HG03460 (cell line): ENCODE data around the gene PALMD.

Experiments used
- ATAC-seq: cut with Tn5 transposase; IDR thresholded peaks from one replicate; pipeline ENCODE4 v1.9.1; 2021; ENCODE audit not compliant: unreplicated experiment

PALMD gene

DNA sequence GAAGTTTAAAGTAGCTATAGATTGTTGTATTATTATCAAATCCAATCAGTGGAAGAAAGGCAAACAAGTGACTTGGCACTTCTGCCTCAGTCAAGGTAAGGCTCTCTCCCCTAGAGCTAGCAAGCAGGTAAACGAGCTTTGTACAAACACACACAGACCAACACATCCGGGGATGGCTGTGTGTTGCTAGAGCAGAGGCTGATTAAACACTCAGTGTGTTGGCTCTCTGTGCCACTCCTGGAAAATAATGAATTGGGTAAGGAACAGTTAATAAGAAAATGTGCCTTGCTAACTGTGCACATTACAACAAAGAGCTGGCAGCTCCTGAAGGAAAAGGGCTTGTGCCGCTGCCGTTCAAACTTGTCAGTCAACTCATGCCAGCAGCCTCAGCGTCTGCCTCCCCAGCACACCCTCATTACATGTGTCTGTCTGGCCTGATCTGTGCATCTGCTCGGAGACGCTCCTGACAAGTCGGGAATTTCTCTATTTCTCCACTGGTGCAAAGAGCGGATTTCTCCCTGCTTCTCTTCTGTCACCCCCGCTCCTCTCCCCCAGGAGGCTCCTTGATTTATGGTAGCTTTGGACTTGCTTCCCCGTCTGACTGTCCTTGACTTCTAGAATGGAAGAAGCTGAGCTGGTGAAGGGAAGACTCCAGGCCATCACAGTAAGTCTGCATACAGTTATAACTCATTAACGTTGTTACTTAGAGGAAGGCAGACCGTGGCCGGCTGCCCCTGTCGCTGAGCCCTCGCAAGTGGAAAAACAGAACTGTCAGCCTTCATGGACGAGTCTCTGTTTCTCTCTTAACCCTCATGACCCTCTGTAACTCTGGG is at the start of gene PALMD:
PALMD (plus strand) TSS at position 415 of the 833 bp plus-strand sequence; CDS start at position 620, 205 bp downstream.
- no peak for ATAC-seq

DNA sequence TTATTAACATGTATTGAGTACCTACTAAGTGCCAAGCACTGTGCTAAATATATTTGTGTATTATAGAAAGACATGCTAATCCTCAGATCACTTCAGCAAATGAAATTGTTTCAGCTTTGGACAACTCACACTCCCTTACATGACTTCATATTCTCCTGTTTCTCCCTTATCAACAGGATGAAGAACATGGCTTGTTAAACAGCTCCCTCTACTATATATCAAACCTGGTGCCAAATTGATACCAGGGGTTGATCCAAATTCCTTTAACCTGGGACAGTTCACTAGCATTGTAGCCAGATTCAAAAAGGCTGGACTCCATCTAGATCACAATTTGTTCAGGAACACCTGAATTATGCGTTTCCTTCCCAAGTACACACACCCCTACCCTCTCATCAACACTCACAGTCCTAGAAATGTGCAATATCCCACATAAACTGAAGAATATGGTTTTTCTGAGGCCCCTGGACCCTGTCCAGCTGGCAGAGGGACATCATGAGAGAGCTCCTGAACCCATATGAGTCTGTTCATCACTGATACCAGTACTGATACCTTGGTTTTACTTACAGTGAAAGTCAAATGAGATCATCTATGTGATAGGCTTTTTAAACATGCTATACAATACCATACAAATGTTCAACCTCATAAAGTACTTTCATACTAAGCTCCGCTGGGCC is 47.0 kb upstream of the PALMD start:
- no peak for ATAC-seq

DNA sequence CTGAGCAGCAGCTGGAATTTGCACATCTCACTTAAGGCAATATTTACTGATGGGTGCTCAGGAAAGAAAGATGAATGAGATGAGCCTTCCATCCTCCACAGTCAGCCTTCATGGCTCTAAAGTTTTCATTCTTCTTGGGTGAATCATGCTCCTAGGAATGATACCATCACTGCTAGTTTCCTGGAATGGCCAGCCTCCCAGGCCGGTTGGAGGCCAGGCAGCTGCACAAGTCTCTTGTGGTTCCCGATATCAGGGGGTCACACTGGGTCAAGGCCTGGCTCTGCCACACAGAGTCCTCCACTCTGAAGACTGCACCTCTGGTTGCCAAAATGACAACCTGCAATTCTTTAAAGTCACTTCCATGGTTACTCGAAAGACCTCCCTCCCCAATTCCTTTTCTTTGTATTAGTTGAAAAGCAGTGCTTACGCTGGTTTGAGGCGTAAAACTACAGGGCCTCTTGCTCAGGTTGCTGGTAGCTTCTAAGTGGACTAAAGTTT is 46.2 kb upstream of the PALMD start:
- no peak for ATAC-seq

DNA sequence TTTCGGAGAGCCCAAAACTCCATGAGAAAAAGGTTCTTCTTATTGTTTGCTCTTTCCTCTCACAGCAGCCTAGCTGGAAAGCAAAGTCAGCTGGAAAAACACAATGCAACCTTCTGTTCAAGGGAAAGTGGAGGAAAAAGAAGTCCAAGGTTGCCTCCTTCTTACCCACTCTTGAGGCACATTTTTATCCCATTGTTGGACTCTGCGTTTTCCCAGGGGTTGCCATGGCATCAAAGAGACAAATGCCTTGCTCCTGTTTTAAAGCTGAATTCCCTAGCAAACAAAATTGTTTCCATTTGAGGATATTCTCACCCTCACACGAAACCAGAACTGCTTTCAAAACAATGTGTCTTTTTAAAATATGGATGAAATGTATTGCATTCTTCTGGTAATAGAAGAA is 45.1 kb upstream of the PALMD start:
- no peak for ATAC-seq

DNA sequence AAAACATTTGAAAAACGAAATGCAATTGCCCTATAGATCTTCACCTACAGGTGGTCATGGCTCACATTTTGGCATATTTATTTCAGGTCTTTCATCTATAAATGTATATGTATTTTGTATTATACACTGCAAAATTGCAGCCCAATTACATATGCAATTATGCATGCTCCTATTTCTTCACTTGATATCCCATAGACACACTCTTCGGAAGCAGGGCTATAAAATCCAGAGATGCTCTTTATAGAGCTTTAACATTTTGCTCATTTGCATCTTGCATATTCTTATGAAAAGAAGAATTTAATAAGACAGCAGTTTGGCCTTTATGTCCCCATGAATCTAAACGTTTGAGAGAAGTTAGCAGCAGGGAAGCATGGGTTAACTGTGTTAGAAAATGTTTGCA is 44.7 kb upstream of the PALMD start:
- ATAC-seq = no peak

- ATAC-seq = no peak
Measured at GRCh38 chr1:99601709-99602403, 44.1 kb upstream of the PALMD start.

DNA sequence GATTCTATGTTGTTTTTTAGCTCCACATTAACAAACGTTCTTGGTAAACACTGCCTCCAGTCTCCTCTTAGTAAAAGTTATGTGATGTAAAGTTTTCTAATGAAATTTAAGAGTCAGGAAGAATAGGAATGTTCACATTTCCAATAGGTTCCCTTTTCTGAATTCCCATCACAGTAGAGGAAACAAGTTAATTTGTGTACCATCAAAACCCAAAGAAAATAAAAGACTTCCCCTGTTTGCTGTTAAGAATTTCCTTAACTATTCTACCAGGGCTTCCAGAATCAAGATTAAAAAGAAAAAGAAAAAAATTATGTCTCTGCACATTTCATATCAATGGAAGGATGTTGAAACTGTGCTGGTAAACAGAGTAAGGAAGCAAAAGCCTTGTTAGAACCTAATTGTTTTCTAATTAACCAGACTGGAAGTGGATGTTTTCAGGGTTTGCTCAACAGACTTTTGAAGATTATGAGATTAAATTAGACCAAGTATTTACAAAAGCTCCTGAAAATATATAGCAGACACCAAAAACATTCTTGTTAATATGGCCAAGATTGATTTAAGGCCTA is 43.4 kb upstream of the PALMD start:
- ATAC-seq = no peak

DNA sequence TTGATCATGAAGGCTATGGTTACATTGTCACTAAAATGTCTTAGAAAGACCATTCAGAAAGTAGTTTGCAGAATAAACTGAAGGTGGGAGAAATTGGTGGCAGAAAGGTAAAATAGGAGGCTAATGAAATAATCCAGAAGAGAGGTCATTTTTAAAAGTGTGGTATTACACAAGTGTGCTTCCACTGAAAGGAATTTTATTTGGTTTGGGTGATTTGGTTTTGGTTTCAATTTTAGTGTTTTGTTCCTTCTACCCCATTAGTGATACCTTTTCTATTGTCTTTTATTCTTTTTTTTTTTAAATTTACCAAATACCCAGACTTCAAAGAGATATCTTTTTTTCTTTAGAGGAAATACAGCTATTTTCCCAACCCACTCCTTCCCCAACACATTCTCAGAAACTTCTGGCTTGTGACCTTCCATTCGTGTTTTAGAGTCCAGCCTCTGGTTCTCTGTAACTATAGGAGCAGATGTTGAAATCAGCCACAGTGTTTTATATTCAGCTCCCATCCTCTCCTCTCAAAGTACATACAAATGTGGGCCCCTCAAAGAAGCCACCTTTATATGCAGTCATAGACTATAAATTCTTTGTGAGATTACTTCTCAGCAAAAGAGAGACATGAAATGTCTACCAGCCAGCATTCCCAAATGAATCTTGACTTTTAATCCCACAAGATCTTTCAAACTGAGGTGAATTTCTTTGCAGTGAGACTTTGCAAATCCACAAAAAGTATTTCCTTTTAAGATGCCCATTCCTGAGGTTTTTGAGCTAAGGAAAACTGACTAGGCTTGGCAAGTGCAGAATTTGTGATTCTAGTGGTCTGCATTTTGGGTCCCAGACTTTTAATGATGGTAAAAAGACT is 42.0 kb upstream of the PALMD start:
- ATAC-seq = no peak

DNA sequence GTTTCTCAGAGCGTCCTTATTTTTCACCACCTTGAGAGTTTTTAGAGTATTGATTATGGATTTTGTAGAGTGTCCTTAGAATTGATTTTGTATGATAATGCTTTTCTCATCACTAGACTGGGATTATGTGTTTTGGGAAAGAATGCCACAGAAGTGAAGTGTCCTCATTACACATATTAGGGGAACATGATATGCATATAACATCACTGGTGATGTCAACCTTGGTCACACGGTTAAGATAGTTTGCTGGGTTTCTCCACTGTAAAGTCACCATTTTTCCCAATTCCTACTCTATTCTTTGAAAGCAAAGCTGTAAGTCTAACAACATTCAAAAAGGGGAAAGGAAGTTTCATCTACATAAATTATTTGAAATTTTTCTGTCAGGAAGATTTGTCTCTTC is 39.6 kb upstream of the PALMD start:
- no peak for ATAC-seq

- no peak for ATAC-seq
Measured at GRCh38 chr1:99607590-99607989, 38.3 kb upstream of the PALMD start.

DNA sequence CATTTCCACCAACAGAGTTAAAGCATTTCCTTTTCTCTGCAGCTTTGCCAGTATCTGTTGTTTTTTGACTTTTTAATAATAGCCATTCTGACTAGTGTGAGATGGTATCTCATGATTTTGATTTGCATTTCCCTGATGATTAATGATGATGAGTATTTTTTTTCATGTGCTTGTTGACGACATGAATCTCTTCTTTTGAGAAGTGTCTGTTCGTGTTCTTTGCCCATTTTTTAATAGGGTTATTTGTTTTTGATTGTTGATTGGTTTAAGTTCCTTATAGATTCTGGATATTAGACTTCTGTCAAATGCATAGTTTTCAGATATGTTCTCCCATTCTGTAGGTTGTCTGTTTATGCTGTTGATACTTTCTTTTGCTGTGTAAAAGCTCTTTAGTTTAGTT is 37.9 kb upstream of the PALMD start:
- ATAC-seq = no peak

DNA sequence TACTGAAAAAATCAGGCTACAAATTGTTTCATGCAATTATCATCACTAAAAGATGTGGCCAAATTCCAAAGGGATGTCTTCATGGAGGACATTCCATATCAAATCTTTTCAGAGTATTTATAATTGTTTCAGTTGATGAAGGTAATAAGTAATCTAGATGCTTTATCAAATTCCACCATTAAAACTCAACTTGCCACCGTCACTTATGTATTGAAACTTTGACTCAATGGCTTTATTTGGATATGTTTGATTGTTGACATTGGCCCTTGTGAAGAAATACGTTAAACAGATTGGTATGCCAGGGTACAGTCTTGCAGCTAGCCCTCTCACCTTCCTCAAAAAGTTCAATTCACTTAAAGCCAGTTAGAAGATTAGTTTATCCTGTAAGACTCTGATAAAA is 32.2 kb upstream of the PALMD start:
- ATAC-seq = no peak

- ATAC-seq = no peak
Measured at GRCh38 chr1:99614728-99615127, 31.2 kb upstream of the PALMD start.

DNA sequence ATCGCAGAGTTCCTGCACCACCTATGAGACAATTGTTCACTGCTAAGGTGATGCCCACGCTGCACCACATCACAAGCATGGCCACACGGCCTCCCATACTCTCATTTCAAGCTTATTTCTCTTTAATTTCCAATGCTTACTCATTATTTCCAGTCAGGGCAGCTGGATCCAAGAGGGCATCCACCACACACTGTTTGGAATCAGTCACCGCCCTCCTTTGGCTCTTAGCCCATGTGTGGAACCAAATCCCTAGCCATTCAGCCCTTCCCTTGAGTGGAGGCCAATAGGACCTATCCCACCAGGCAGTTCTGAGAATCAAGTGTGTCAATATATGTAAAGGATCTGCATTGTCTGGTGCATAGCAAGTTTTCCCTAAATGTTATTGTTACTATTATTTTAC is 26.3 kb upstream of the PALMD start:
- ATAC-seq = no peak

DNA sequence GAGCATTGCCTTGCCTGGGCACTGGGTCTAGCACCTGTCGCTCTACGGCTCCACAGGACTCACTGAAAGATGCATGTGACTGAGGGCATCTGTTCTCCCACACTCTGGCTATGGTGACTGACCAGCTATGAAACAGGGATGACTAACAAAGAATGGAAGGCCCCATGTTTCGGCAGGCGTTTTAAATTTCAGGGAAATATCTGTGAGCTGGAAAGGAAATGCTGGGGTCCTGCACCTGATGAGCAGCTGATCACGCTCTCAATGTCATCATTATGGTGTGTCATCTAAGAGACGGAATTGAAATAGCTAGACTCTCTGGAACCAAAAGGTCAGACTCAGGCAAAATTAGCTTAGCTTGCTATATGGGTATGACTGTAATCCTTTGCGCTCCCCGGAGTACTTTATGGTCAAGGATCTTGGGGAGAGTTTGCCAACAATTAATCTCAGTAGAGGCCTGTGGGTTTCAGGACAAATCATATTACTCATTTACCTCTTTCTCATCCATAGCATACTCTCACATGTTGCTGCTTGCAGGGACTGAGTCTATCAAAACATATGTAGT is 24.5 kb upstream of the PALMD start:
- ATAC-seq = no peak

DNA sequence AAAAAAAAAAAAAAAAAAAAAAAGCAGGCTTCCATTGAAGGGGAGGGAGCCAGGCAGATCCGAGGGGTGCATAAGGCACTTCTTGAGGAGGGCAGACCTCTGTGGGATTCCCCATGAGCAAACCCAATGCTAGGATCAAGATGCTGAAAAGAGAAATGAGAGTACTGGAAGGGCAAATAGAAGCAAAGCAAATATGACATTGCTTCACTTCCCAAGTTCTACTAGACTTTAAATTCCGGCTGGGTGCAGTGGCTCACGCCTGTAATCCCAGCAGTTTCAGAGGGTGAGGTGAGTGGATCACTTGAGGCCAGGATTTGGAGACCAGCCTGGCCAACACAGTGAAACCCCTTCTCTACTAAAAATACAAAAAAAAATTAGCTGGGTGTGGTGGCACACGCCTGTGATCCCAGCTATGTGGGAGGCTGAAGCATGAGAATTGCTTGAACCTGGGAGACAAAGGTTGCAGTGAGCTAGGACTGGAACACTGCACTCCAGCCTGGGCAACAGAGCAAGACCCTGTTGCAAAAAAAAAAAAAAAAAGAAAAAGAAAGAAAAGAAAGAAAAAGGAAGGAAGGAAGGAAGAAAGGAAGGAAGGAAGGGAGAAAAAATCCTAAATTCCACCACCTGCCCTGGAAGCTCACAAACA is 23.1 kb upstream of the PALMD start:
- ATAC-seq = no peak

- no peak for ATAC-seq
Measured at GRCh38 chr1:99623554-99623953, 22.4 kb upstream of the PALMD start.

DNA sequence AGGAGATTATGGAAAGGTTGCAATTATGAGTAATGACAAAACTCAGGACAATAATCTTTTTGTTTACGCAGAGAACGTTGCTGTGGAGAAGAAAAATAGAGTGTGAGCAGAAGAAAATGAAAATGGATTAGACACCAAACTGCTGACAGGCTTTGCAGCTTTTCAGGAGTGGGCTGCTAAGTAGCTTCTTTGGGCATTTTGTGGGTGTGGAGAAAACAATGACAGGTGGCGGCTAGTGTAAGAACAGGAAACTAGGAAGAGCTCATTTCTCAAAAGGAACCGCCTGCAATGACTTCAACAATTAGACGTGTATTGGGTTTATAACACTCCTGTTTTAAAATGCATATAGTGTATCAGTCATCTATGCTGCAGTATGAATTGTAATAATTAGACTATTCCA is 18.3 kb upstream of the PALMD start:
- ATAC-seq = no peak

DNA sequence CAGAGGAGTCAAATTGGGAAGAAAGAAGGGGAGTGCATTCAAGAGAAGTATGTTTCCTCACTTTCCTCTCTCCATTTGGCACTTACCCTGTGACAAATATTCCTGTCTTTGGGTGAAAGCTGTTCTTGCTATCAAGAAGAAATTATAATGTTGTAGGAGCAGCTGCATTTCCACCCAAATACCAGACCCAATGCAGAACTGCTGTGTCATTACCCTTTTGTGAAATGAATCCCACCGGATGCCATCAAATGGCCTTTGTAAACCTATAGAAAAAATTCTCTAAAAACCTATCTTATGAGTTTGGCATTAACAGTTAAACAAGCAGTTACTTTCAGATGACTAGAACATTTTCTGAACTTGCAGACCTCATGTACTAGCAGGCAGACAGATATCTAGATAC is 16.7 kb upstream of the PALMD start:
- no peak for ATAC-seq
